DND-41 (cell line): Measurements from ENCODE around the gene HOXB13.

Source experiments
- ATAC-seq: fragments of 200-7000 bp; cut with Tn5 transposase; 3 replicates; pipeline ENCODE4 v1.9.1; 2021; ENCODE audit warnings: low read depth; ENCODE audit not compliant: insufficient read depth
- DNase-seq: peaks from one replicate; pipeline ENCODE4 v3.0.0-alpha.2; 2020
- H2AFZ ChIP-seq: 2 replicates; pipeline ENCODE4 v1.6.0; 2012; ENCODE audit warnings: low read depth, low read length
- H3K27ac ChIP-seq: 2 replicates; pipeline ENCODE4 v1.5.1; 2012; ENCODE audit warnings: low read length, inconsistent platforms
- H3K27me3 ChIP-seq: fragments of 200-600 bp; sonication (generic); 2 replicates; pipeline ENCODE4 v1.6.0; 2012; ENCODE audit warnings: low read length, mild to moderate bottlenecking, inconsistent platforms; ENCODE audit not compliant: insufficient read depth, poor library complexity
- H3K36me3 ChIP-seq: 2 replicates; pipeline ENCODE4 v1.5.1; 2012; ENCODE audit warnings: low read length, inconsistent platforms; ENCODE audit not compliant: insufficient read depth
- H3K4me1 ChIP-seq: 2 replicates; pipeline ENCODE4 v1.5.1; 2012; ENCODE audit warnings: mild to moderate bottlenecking, low read length; ENCODE audit not compliant: insufficient read depth
- H3K4me2 ChIP-seq: 2 replicates; pipeline ENCODE4 v1.6.0; 2012; ENCODE audit warnings: mild to moderate bottlenecking, moderate library complexity, low read length, inconsistent platforms; ENCODE audit not compliant: insufficient read depth
- H3K4me3 ChIP-seq, 2 experiments: fragments of 200-600 bp in 1 of 2; shearing (Covaris generic) in 1 of 2; 2 replicates each; pipeline ENCODE4 v1.5.1; 2012 to 2016; ENCODE audit warnings: inconsistent platforms in 2 of 2, low read length in 2 of 2, mild to moderate bottlenecking in 2 of 2, low read depth in 1 of 2, moderate library complexity in 1 of 2
- H3K79me2 ChIP-seq: 2 replicates; pipeline ENCODE4 v1.6.0; 2012; ENCODE audit warnings: low read length, inconsistent platforms; ENCODE audit not compliant: insufficient read depth
- H3K9ac ChIP-seq: 2 replicates; pipeline ENCODE4 v1.6.0; 2012; ENCODE audit warnings: low read depth, mild to moderate bottlenecking, inconsistent platforms, low read length, moderate library complexity
- H3K9me3 ChIP-seq: 2 replicates; pipeline ENCODE4 v1.5.1; 2012; ENCODE audit warnings: low read length, moderate library complexity, mild to moderate bottlenecking, inconsistent platforms; ENCODE audit not compliant: insufficient read depth, severe bottlenecking
- H4K20me1 ChIP-seq: 2 replicates; pipeline ENCODE4 v1.6.0; 2012; ENCODE audit warnings: low read length; ENCODE audit not compliant: insufficient read depth
- EZH2 ChIP-seq: IDR thresholded peaks from 3 replicates; pipeline ENCODE4 v1.6.1; 2012; ENCODE audit warnings: borderline replicate concordance, low read depth, mild to moderate bottlenecking, moderate library complexity, low read length, inconsistent platforms; ENCODE audit not compliant: severe bottlenecking
- TF ChIP-seq, protein P1 (sequence below): IDR thresholded peaks from 2 replicates; pipeline ENCODE4 v1.5.1; 2012; ENCODE audit warnings: borderline replicate concordance, low read length, moderate library complexity, mild to moderate bottlenecking; ENCODE audit not compliant: poor library complexity, severe bottlenecking; ENCODE audit errors: extremely low read depth

Gene HOXB13

DNA sequence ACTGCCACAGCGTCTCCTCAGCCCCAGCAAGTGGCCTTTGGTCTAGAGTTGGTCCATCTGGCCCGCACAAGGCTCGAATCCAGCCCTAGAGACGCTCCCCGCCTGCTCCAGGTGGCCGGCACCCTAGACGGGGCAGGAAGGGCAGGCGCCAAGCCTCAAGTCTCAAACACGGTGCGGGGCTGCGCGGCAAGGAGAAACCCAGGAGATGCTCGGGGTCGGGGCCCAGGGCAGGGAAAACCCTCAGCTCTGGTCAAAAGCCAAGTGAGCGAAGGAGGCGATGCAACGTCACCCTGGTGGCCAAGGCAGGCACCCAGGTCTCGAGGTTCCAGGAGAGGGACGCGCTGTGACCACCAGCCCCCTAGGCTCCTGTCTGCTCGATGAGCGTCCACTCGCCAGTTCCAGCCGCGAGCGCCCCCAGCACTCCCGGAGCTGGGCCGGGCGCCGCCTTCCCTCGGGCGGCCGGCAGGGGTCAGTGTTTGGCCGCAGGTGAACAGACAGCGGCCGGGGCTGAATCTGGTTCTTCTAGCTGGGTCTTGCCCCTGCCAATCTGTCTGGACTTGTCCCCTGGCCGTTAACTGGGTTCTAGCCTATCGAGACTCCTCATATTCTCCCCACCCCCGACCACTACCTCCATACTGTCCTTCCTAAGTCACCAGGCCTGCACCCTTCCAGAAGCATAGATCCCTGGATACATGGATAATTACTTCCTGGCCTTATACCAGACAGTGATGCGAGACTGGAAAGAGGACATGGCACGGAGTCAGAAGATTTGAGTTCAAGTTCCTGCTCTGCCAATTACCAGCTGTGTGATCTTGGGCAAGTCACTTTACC, 50.2 kb downstream of the HOXB13 start:
- TF ChIP-seq EZH2, result no peak
- TF ChIP-seq, protein P1, sequence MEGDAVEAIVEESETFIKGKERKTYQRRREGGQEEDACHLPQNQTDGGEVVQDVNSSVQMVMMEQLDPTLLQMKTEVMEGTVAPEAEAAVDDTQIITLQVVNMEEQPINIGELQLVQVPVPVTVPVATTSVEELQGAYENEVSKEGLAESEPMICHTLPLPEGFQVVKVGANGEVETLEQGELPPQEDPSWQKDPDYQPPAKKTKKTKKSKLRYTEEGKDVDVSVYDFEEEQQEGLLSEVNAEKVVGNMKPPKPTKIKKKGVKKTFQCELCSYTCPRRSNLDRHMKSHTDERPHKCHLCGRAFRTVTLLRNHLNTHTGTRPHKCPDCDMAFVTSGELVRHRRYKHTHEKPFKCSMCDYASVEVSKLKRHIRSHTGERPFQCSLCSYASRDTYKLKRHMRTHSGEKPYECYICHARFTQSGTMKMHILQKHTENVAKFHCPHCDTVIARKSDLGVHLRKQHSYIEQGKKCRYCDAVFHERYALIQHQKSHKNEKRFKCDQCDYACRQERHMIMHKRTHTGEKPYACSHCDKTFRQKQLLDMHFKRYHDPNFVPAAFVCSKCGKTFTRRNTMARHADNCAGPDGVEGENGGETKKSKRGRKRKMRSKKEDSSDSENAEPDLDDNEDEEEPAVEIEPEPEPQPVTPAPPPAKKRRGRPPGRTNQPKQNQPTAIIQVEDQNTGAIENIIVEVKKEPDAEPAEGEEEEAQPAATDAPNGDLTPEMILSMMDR, result peak; percentile 83
- Histone ChIP-seq H2AFZ (no peak overlapping the region), H3K9me3 (no peaks in the 10 kb centered on the region), H3K79me2 (no peaks in the 10 kb centered on the region), H3K4me1 (no peaks in the 10 kb centered on the region; the same call in 1 of the 2 replicates), H3K4me3 (no peak overlapping the region), H3K27me3 (peaks cover 22% of the 10 kb centered on the region), H3K9ac (no peak overlapping the region), H3K36me3 (no peaks in the 10 kb centered on the region), H3K4me2 (peak overlapping the region; percentile 13; the same call in 1 of the 2 replicates), H4K20me1 (no peaks in the 10 kb centered on the region), H3K27ac (no peak overlapping the region)
- ATAC-seq (peak; percentile 83), DNase-seq (peak; percentile 62)

DNA sequence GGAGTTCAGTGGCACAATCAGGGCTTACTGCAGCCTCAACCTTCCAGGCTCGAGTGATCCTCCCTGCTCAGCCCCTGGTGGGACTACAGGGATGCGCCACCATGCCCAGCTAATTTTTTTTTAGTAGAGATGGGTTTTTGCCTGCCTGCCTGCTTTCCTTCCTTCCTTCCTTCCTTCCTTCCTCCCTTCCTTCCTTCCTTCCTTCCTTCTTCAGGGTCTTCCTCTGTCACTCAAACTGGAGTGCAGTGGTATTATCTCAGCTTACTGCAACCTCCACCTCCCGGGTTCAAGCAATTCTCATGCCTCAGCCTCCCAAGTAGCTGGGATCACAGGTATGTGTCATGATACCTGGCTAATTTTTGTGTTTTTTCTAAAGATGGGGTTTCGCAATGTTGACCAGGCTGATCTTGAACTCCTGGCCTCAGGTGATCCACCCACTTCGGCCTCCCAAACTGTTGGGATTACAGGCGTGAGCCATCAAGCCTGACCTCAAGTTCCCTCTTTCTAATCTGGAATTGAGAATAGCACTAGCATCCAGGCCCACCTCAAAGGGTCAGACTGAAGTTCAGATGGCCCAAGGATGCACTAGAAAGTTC, 51.5 kb downstream of the HOXB13 start:
- Histone ChIP-seq H4K20me1 (no peaks in the 10 kb centered on the region), H3K4me1 (no peaks in the 10 kb centered on the region; the same call in 1 of the 2 replicates), H3K9me3 (no peaks in the 10 kb centered on the region), H3K27ac (no peak overlapping the region), H3K36me3 (no peaks in the 10 kb centered on the region), H3K4me2 (no peak overlapping the region), H3K27me3 (peaks cover 18% of the 10 kb centered on the region), H3K4me3 (no peak overlapping the region), H2AFZ (no peak overlapping the region), H3K79me2 (no peaks in the 10 kb centered on the region), H3K9ac (no peak overlapping the region)
- DNase-seq (no peak), ATAC-seq (no peak)
- no peak for TF ChIP-seq EZH2
- TF ChIP-seq, protein P1, result no peak
